Breast epithelium (tissue), 3 donors: ENCODE results near the gene FGFBP2.

ENCODE experiments used
- CTCF ChIP-seq, 3 donors: fragments of 450-650 bp; IDR thresholded peaks; one replicate each; pipeline ENCODE4 v1.5.1; 2016 to 2017; ENCODE audit warnings: antibody characterized with exemption in 3 of 3, mild to moderate bottlenecking in 3 of 3, moderate library complexity in 3 of 3
- POLR2A ChIP-seq: fragments of 450-650 bp; IDR thresholded peaks from one replicate; pipeline ENCODE4 v1.6.1; 2016; ENCODE audit warnings: antibody characterized with exemption, mild to moderate bottlenecking, moderate library complexity
- POLR2AphosphoS5 ChIP-seq, 3 donors: sonication (generic); formaldehyde crosslinking; IDR thresholded peaks; one replicate each; pipeline ENCODE4 v1.6.1; 2017; ENCODE audit warnings: antibody characterized with exemption in 3 of 3

DNA sequence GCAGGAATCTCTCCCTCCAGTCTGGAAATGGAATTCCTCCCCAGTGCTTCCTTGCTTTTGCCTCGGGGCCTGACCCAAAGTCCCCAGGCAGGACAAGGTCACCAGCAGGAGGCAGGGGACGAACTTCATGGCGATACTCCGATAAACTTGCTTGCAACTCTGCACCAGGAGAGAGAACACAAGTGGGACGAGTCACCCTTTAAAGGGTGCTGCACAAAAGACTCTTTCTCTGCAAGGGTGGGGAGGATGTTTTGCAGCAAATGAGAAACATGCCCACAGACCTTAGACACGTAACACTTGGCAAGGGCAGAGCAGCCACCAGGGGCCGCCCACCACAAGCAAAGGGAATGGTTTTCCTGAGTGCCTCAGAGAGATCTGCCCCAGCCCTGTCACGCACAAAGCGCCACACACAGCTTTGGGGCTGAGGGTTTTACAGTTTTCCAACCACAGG is at the start of gene FGFBP2:
- no peak for TF ChIP-seq CTCF (IDR thresholded peaks at IDR 0.05)
- TF ChIP-seq POLR2AphosphoS5 (IDR thresholded peaks at IDR 0.05) = no peak
- no peak for TF ChIP-seq POLR2A
